HG03025 (cell line): ENCODE results near the gene HHIPL1.

Experiments
- ATAC-seq: cut with Tn5 transposase; IDR thresholded peaks from one replicate; pipeline ENCODE4 v1.9.1; 2021; ENCODE audit warnings: mild to moderate bottlenecking, moderate library complexity; ENCODE audit not compliant: unreplicated experiment, low FRiP score

The HHIPL1 gene

DNA sequence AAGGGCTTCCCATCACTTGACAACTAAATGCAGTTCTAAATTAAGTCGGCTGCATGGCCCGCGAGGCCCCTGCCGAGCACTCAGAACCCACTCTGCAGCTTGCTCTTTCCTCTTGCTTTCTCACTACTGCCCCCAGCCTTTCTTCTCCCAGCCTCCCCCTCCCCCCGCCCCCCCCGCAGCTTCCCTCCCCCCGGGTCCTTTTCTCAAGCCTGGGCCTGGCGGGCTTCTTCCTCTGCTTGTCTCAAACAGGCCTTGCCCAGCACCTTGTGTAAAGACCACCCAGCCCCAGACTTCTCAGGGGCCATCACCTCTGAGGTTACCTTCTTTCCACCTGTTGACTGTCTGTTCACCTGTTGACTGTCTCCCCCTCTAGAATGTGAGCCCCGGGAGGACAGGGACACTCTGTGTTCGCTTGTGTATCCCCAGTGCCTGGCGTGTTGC is 40.2 kb downstream of the HHIPL1 start:
- ATAC-seq: no peak

- ATAC-seq: no peak
Measured at GRCh38 chr14:99685596-99685995, 40.7 kb downstream of the HHIPL1 start.

DNA sequence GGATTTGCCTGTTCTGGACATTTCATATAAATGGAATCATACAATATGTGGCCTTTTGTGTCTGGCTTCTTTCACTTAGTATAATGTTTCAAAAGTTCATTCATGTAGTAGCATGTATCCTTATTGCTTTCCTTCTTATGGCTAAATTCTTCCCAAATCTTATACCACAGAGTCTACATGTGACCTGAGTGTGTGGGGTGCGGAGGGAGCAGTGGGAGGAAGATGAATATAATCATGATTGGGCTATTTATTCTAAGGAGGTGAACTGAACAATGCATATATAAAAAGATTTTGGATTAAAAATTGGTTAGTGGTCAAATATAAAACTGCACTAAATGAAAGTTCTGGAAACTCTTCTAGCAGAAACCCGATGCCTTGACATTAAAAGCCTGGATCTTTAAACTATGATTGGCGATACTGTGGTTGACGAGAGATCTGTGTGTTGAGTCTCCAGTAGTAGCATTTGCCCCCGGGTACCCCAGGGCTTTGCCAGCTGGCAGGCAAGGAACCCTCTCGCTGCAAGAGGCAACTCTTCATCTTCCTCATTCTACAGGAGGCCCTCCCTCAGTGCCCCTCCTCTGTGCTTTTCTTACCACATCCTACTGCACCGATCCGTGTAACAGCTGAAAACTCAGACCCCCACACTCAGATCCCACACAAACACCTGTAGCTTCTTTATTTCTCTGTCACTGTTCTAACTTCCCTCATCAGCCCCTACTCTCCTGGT is 41.8 kb downstream of the HHIPL1 start:
- ATAC-seq: no peak

GRCh38 chr14:99687284-99688209 is 42.6 kb downstream of the HHIPL1 start:
- ATAC-seq: no peak

DNA sequence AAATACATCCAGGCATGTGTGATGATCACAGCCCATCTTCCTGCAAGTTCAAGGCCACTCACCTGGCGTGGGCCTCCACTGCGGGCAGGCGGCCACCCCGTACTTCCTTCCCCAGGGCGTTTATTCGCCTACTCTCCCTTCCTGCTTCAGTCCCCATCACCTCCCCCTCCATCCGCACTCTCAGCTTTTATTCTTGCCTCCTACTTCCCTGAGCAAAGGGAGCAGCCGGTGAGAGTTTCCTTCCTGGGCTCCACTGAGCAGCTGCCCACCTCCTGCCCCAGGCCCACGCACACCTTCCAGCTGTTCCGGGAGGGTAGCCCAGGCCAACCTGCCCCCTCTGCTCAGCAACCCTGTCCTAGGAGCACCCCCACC is 43.3 kb downstream of the HHIPL1 start:
- ATAC-seq: no peak

- ATAC-seq: no peak
Measured at GRCh38 chr14:99688629-99689028, 43.7 kb downstream of the HHIPL1 start.

DNA sequence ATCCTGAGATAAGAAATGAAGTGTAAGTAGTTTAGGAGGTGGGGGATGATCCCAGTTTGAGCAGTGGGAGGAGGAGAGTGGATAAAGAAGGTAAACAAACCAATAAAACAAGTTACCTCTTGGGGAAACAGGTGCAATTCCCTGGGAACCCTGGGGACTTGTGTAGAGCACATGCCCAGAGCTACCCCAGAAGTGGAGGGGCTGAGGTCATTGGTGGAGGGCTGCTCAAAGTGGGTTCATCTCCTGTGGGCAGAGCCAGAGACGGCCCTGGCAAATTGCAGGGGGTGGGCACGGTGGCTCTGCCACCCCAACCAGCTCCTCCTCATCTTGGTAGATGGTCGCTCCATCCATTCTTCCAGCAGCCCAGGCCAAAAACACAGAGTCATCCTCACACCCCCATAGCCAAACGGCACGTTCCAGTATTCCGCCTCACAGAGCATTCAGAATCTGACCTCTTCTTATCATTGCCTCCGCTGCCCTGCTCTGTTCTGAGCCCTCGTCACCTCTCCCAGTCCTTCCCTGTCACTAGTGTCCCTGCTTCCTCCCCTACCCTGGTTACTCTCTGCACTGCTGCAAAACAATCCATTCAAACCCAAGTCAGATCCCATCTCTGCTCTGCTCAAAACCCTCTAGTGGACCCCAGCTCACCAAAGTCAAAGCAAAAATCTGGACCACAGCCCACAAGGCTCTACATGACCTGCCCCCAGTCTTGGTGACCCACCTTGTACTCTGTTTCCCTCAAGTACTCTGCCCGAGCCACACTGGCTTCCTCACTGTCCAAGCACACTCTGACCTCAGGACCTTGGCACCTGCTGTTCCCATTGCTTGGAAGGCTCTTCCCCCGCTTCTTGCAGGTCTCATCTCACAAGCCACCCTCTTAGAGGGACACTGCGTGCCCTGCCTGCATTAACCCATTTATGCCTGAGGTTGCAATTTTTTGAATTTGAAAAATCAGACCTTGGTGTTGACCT is 44.6 kb downstream of the HHIPL1 start:
- ATAC-seq: no peak

GRCh38 chr14:99690636-99691035 is 45.7 kb downstream of the HHIPL1 start:
- ATAC-seq: no peak

- no peak for ATAC-seq
Measured at GRCh38 chr14:99691111-99691885, 46.4 kb downstream of the HHIPL1 start.

DNA sequence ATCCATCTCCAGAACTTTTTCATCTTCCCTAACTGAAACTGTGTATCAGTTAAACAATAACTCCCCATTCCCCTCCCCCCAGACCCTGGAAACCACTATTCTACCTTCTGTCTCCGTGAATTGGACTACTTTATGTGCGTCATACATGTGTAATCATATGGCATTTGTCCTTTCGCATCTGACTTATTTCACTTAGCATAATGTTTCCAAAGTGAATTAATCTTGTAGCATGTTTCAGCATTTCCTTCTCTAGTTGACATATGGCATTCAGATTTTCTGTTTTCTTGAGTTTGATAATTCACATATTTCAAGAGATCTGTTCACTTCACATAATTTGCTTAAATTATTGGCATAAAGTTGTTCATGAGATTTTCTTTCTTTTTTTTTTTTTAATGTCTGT is 49.0 kb downstream of the HHIPL1 start:
- ATAC-seq: no peak

GRCh38 chr14:99696929-99697328 is 52.0 kb downstream of the HHIPL1 start:
- no peak for ATAC-seq

DNA sequence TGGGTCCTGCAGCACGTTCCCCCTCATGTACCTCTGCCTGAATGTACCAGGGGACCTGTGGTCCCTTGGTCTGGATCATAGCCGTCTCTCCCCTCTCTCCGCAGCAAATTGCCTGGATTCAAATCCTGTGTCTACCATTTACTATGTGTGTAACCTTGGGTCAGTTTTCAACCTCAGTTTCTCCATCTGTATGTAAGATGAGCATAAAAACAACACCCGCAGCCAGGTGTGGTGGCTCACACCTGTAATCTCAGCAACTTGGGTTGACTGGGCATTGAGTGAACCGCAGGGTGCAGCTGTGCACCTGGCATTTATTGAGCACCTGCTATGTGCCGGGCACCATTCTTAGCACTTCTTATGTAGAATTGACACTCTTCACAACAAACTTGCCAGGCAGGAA is 53.3 kb downstream of the HHIPL1 start:
- no peak for ATAC-seq

DNA sequence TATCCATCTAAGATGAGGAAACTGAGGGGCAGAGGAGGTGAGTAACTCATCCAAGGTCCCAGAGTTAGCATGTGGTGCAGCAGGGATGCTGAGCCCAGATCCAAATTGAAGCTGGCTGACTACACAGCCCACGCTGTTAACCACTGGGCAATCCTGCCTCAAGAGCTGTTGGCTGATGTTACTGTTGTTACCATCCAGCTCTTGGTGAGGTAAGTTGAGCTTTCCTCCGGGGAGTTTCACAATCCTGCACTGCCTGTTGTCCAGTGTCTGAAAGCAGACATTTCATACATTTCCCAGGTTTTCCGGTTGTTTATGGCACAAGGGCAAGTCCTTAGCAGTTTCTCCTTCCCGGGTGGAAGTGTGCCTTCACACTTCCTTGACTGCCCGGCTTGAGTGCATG is 53.7 kb downstream of the HHIPL1 start:
- ATAC-seq: no peak

GRCh38 chr14:99699085-99699760 is 54.3 kb downstream of the HHIPL1 start:
- ATAC-seq: no peak

GRCh38 chr14:99699861-99700260 is 54.9 kb downstream of the HHIPL1 start:
- ATAC-seq: no peak

- no peak for ATAC-seq
Measured at GRCh38 chr14:99700379-99700778, 55.5 kb downstream of the HHIPL1 start.

DNA sequence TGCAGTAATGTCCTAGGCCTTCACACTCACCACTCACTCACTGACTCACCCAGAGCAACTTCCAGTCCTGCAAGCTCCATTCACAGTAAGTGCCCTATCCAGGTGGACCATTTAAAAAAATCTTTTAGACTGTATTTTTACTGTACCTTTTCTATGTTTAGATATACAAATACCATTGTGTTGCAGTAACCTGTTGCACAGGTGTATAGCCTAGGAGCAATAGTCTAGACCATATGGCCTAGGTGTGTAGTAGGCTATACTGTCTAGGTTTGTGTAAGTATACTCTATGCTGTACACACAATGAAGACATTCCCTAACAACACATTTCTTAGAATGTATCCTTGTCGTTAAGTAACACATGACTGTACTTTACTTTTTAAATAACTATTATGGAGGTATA is 56.3 kb downstream of the HHIPL1 start:
- ATAC-seq: no peak

- ATAC-seq: no peak
Measured at GRCh38 chr14:99702115-99702514, 57.2 kb downstream of the HHIPL1 start.

- no peak for ATAC-seq
Measured at GRCh38 chr14:99703381-99703780, 58.5 kb downstream of the HHIPL1 start.
